OCI-LY7 (cell line): ENCODE measurements around the gene CRB2. TPM values are rescaled to one million over a fixed set of nuclear protein-coding genes. Genes with fewer than 3 reads are reported as not detected.

ENCODE experiments used
- BruUV-seq: library from RNA; stranded (reverse); fragments of 400-500 nt; replicated peaks from 2 replicates; lab custom pipeline; 2021; lab: Mats Ljungman, UMichigan
- CTCF ChIA-PET: fragments of 300-600 bp; sonication (Branson Sonifier 250); formaldehyde crosslinking; loops from one replicate; lab custom pipeline; 2022; ENCODE audit warnings: antibody characterized with exemption; ENCODE audit not compliant: unreplicated experiment; lab: Charles Lee
- POLR2A ChIA-PET: fragments of 300-600 bp; sonication (Branson Sonifier 250); formaldehyde crosslinking; loops from one replicate; lab custom pipeline; 2022; ENCODE audit warnings: antibody characterized with exemption; lab: Charles Lee
- DNase-seq: peaks from one replicate; pipeline ENCODE4 v3.0.0-alpha.2; 2015; ENCODE audit warnings: low spot score
- H2AFZ ChIP-seq: fragments of 200-600 bp; sonication (generic), shearing (Covaris generic); 2 replicates; pipeline ENCODE4 v1.6.1; 2014; ENCODE audit warnings: mild to moderate bottlenecking, antibody characterized with exemption, low read length, moderate library complexity
- H3K27ac ChIP-seq: fragments of 200-600 bp; sonication (generic); 2 replicates; pipeline ENCODE4 v1.5.1; 2014; ENCODE audit warnings: mixed run types, low read depth, mild to moderate bottlenecking, moderate library complexity, low read length, inconsistent platforms; ENCODE audit not compliant: poor library complexity, severe bottlenecking
- H3K36me3 ChIP-seq: fragments of 200-600 bp; sonication (generic); 2 replicates; pipeline ENCODE4 v1.6.1; 2014; ENCODE audit warnings: mild to moderate bottlenecking, antibody characterized with exemption, low read length, moderate library complexity, mixed read lengths; ENCODE audit not compliant: insufficient read depth
- H3K4me1 ChIP-seq: fragments of 200-600 bp; sonication (generic); 2 replicates; pipeline ENCODE4 v1.5.1; 2014; ENCODE audit warnings: mild to moderate bottlenecking, low read length; ENCODE audit not compliant: insufficient read depth, poor library complexity, severe bottlenecking
- H3K4me2 ChIP-seq: fragments of 200-600 bp; sonication (generic); 2 replicates; pipeline ENCODE4 v1.6.1; 2014; ENCODE audit warnings: mild to moderate bottlenecking, low read length
- H3K4me3 ChIP-seq: fragments of 200-600 bp; sonication (generic); 2 replicates; pipeline ENCODE4 v1.5.1; 2014; ENCODE audit warnings: mild to moderate bottlenecking, low read depth, low read length; ENCODE audit not compliant: poor library complexity, severe bottlenecking
- H3K79me2 ChIP-seq: fragments of 200-600 bp; sonication (generic); 2 replicates; pipeline ENCODE4 v1.6.1; 2016; ENCODE audit warnings: low read depth, mild to moderate bottlenecking, low read length, moderate library complexity, mixed read lengths; ENCODE audit not compliant: insufficient read depth
- H3K9me2 ChIP-seq: fragments of 200-600 bp; sonication (generic); 2 replicates; pipeline ENCODE4 v1.6.1; 2016; ENCODE audit warnings: mild to moderate bottlenecking, low read length, mixed read lengths; ENCODE audit not compliant: insufficient read depth
- H3K9me3 ChIP-seq: fragments of 200-600 bp; sonication (generic); 2 replicates; pipeline ENCODE4 v1.6.1; 2014; ENCODE audit warnings: mild to moderate bottlenecking, mixed run types, low read length, mixed read lengths
- H4K20me1 ChIP-seq: fragments of 200-600 bp; sonication (generic); 2 replicates; pipeline ENCODE4 v1.6.1; 2014; ENCODE audit warnings: mild to moderate bottlenecking, antibody characterized with exemption, low read length, moderate library complexity, mixed read lengths; ENCODE audit not compliant: insufficient read depth
- EZH2phosphoT487 ChIP-seq: fragments of 200-600 bp; sonication (generic); IDR thresholded peaks from 2 replicates; pipeline ENCODE4 v1.6.1; 2018; ENCODE audit warnings: low read depth, borderline replicate concordance, mild to moderate bottlenecking, mixed run types, antibody characterized with exemption, low read length, moderate library complexity, mixed read lengths
- intact Hi-C: fragments of 100-400 bp; cut with micrococcal nuclease; formaldehyde crosslinking; loops from one replicate; pipeline ENCODE4 v1.10.0; 2022; ENCODE audit not compliant: unreplicated experiment
- total RNA-seq, 2 experiments: library from RNA; depleted of rRNA in 1 of 2; stranded (reverse); fragments of >200 nt in 1 of 2; shearing (Covaris generic) in 1 of 2; gene quantifications; 2 replicates each; pipeline ENCODE4 v1.2.3, GENCODE V29; 2014 to 2022
- TF ChIP-seq, protein P1 (sequence below): fragments of 200-600 bp; sonication (generic); conservative IDR thresholded peaks from 2 replicates; pipeline ENCODE4 v1.5.1; 2014; ENCODE audit warnings: mild to moderate bottlenecking, antibody characterized with exemption, low read length, moderate library complexity, mixed read lengths

Gene CRB2
- total RNA-seq, 2 experiments from 2014 or later, result 1.6 to 3.4 TPM

DNA sequence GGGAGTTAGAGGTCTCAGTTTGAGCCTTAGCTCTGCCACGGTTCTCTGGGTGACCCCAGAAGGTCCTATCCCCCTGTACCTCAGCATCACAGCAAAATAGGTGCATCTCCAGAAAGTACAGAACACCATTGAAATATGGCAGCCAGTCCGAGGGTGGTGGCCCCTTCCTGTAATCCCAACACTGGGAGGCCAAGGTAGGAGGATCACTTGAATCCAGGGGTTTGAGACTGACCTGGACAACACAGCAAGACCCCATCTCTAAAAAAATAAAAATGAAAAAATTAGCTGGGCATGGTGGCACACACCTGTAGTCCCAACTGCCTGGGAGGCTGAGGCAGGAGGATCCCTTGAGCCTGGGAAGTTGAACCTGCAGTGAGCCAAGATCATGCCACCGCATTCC is 7.0 kb upstream of the CRB2 start:
- H3K4me3 ChIP-seq, result no peak overlapping the region
- H4K20me1 ChIP-seq, result no peaks in the 10 kb centered on the region
- peak overlapping the region; percentile 22; the same call in 1 of the 2 replicates for H3K4me2 ChIP-seq
- CTCF ChIA-PET, result interaction anchor here (0.8 to 2.0 kb wide), 5 partner anchors 80 to 266 kb away, joined by 3 to 11 read pairs (median 4); no protein-coding TSS in a partner anchor
- H3K79me2 ChIP-seq, result no peaks in the 10 kb centered on the region
- TF ChIP-seq, protein P1, sequence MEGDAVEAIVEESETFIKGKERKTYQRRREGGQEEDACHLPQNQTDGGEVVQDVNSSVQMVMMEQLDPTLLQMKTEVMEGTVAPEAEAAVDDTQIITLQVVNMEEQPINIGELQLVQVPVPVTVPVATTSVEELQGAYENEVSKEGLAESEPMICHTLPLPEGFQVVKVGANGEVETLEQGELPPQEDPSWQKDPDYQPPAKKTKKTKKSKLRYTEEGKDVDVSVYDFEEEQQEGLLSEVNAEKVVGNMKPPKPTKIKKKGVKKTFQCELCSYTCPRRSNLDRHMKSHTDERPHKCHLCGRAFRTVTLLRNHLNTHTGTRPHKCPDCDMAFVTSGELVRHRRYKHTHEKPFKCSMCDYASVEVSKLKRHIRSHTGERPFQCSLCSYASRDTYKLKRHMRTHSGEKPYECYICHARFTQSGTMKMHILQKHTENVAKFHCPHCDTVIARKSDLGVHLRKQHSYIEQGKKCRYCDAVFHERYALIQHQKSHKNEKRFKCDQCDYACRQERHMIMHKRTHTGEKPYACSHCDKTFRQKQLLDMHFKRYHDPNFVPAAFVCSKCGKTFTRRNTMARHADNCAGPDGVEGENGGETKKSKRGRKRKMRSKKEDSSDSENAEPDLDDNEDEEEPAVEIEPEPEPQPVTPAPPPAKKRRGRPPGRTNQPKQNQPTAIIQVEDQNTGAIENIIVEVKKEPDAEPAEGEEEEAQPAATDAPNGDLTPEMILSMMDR, result no peak
- no peak for TF ChIP-seq EZH2phosphoT487
- POLR2A ChIA-PET, result interaction anchor here (0.6 to 1.3 kb wide), 5 partner anchors 11 to 342 kb away, joined by 3 to 5 read pairs (median 3); no protein-coding TSS in a partner anchor
- peaks cover 54% of the 10 kb centered on the region for H3K4me1 ChIP-seq
- DNase-seq, result no peak
- H2AFZ ChIP-seq, result peak overlapping the region; percentile 47; the same call in 1 of the 2 replicates
- intact Hi-C loops, result loop anchor here (10.0 kb wide), 2 partner anchors 444 to 524 kb away; partner anchors contain the start of genes PDCL and RC3H2
- no peaks in the 10 kb centered on the region for H3K36me3 ChIP-seq
- no peaks in the 10 kb centered on the region; the same call in 1 of the 2 replicates for H3K9me3 ChIP-seq
- H3K27ac ChIP-seq, result peak overlapping the region; percentile 43
- no peaks in the 10 kb centered on the region for H3K9me2 ChIP-seq
- no TSS peak for BruUV-seq

DNA sequence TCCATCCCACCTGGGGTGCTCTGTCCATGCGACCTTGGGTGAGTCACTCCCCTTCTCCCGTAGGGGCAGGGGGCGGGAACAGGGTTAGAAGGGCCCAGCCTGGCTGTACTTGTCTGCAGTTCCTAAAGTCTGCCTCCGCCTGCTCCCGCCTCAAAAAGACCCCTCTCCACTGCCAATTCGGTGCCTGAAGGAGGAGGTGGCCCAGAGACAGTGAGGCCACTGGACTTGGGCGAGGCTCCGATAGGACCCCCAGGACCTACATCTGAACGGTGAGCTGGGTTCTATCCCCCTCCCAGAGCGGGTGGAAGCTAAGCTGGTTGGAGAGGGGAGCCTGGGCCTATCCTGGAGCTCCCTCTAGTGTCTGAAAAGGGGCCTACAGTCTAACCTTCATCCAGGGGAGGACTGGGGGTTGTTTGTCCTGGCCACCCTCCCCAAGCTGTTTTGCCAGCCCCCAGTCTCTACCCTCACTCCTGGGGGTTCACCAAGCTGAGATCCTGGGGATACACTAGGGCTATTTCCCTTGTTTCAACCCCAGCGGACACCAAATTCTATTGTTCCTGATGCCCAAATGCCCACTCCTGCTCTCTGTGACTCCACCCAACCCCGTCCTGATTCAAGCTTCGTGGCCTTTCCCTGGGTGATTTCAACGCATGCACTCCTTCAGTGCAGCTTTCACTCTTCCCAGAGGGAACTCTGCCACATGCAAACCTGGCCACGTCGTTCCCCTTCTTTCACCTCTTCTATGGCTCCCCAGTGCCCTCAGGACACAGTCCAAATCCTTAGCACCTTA is 6.1 kb upstream of the CRB2 start:
- ChIA-PET POLR2A (interaction anchor here (0.6 to 1.1 kb wide), 6 partner anchors 10 to 257 kb away, joined by 3 to 5 read pairs (median 3); no protein-coding TSS in a partner anchor), CTCF (interaction anchor here (0.7 to 2.0 kb wide), 9 partner anchors 81 to 269 kb away, joined by 3 to 11 read pairs (median 3); no protein-coding TSS in a partner anchor)
- no TSS peak for BruUV-seq
- Histone ChIP-seq H3K79me2 (no peaks in the 10 kb centered on the region), H3K9me3 (no peaks in the 10 kb centered on the region; the same call in 1 of the 2 replicates), H3K9me2 (no peaks in the 10 kb centered on the region), H4K20me1 (no peaks in the 10 kb centered on the region), H3K4me3 (peak overlapping the region; percentile 13), H2AFZ (no peak overlapping the region; the same call in 1 of the 2 replicates), H3K4me2 (peak overlapping the region; percentile 42), H3K27ac (no peak overlapping the region), H3K36me3 (no peaks in the 10 kb centered on the region), H3K4me1 (peaks cover 50% of the 10 kb centered on the region)
- peak; percentile 83 for DNase-seq
- TF ChIP-seq, protein P1, result peak; percentile 98
- no peak for TF ChIP-seq EZH2phosphoT487
- intact Hi-C loops, result loop anchor here (1.0 to 10.0 kb wide), 4 partner anchors 268 to 525 kb away; partner anchors contain the start of genes PDCL and RC3H2
